H9 (cell line): Measurements from ENCODE around the gene COG6. TPM values are rescaled to one million over a fixed set of nuclear protein-coding genes. Genes with fewer than 3 reads are reported as not detected.

Experiments
- DNase-seq: peaks from one replicate; pipeline ENCODE4 v3.0.0-alpha.2; 2017
- H2AFZ ChIP-seq: one replicate; pipeline ENCODE4 v1.6.1; 2013; ENCODE audit warnings: mild to moderate bottlenecking, low read length, control low read depth, moderate library complexity
- H2AK5ac ChIP-seq: 2 replicates; pipeline ENCODE4 v1.6.1; 2013; ENCODE audit warnings: low read length, control low read depth, mixed read lengths; ENCODE audit not compliant: insufficient read length
- H2BK120ac ChIP-seq: one replicate; pipeline ENCODE4 v1.6.1; 2013; ENCODE audit warnings: low read depth, mild to moderate bottlenecking, low read length, control low read depth, inconsistent platforms; ENCODE audit not compliant: poor library complexity, severe bottlenecking
- H2BK12ac ChIP-seq: 2 replicates; pipeline ENCODE4 v1.6.1; 2013; ENCODE audit warnings: low read length, control low read depth, mixed read lengths, low read depth; ENCODE audit not compliant: insufficient read length
- H2BK15ac ChIP-seq: 2 replicates; pipeline ENCODE4 v1.6.1; 2013; ENCODE audit warnings: low read depth, low read length, control low read depth
- H2BK20ac ChIP-seq: one replicate; pipeline ENCODE4 v1.6.1; 2013; ENCODE audit warnings: low read depth, mild to moderate bottlenecking, low read length, control low read depth, inconsistent platforms; ENCODE audit not compliant: poor library complexity, severe bottlenecking
- H2BK5ac ChIP-seq: 2 replicates; pipeline ENCODE4 v1.6.1; 2013; ENCODE audit warnings: low read length, control low read depth, mixed read lengths; ENCODE audit not compliant: insufficient read length
- H3K14ac ChIP-seq: 2 replicates; pipeline ENCODE4 v1.6.1; 2013; ENCODE audit warnings: low read length, control low read depth; ENCODE audit not compliant: insufficient read depth
- H3K18ac ChIP-seq: 2 replicates; pipeline ENCODE4 v1.6.1; 2013; ENCODE audit warnings: low read depth, mild to moderate bottlenecking, mixed read lengths, low read length, control low read depth; ENCODE audit not compliant: insufficient read length
- H3K23ac ChIP-seq: 2 replicates; pipeline ENCODE4 v1.6.1; 2013; ENCODE audit warnings: low read length, control low read depth, mixed read lengths, low read depth; ENCODE audit not compliant: insufficient read length
- H3K23me2 ChIP-seq: 2 replicates; pipeline ENCODE4 v1.6.1; 2013; ENCODE audit warnings: low read depth, mild to moderate bottlenecking, mixed read lengths, low read length, control low read depth; ENCODE audit not compliant: insufficient read length, poor library complexity, severe bottlenecking
- H3K27ac ChIP-seq: 2 replicates; pipeline ENCODE4 v1.5.1; 2013; ENCODE audit warnings: low read length, control low read depth, mixed read lengths, low read depth; ENCODE audit not compliant: insufficient read length
- H3K27me3 ChIP-seq: 2 replicates; pipeline ENCODE4 v1.6.1; 2013; ENCODE audit warnings: low read length, control low read depth, inconsistent platforms; ENCODE audit not compliant: insufficient read depth
- H3K4ac ChIP-seq: 2 replicates; pipeline ENCODE4 v1.6.1; 2013; ENCODE audit warnings: low read depth, mild to moderate bottlenecking, control low read depth, inconsistent platforms, low read length, moderate library complexity
- H3K4me1 ChIP-seq: 2 replicates; pipeline ENCODE4 v1.6.1; 2013; ENCODE audit warnings: low read length, control low read depth, inconsistent platforms; ENCODE audit not compliant: insufficient read depth
- H3K4me2 ChIP-seq: 2 replicates; pipeline ENCODE4 v1.6.1; 2013; ENCODE audit warnings: low read length, control low read depth, mixed read lengths; ENCODE audit not compliant: insufficient read length, insufficient read depth
- H3K56ac ChIP-seq: 2 replicates; pipeline ENCODE4 v1.6.1; 2013; ENCODE audit warnings: low read depth, mild to moderate bottlenecking, mixed read lengths, low read length, control low read depth; ENCODE audit not compliant: insufficient read length
- H3K79me1 ChIP-seq: 2 replicates; pipeline ENCODE4 v1.6.1; 2013; ENCODE audit warnings: low read depth, mild to moderate bottlenecking, moderate library complexity, low read length, control low read depth, inconsistent platforms; ENCODE audit not compliant: insufficient read depth, poor library complexity, severe bottlenecking
- H3K79me2 ChIP-seq: 2 replicates; pipeline ENCODE4 v1.6.1; 2013; ENCODE audit warnings: low read length, control low read depth, inconsistent platforms; ENCODE audit not compliant: insufficient read depth
- H3K9ac ChIP-seq: 2 replicates; pipeline ENCODE4 v1.6.1; 2013; ENCODE audit warnings: low read length, control low read depth, mixed read lengths; ENCODE audit not compliant: insufficient read length; ENCODE audit errors: extremely low read depth
- H3K9me3 ChIP-seq: one replicate; pipeline ENCODE4 v1.6.1; 2013; ENCODE audit warnings: low read depth, low read length, inconsistent platforms; ENCODE audit not compliant: control insufficient read depth
- H3T11ph ChIP-seq: one replicate; pipeline ENCODE4 v1.6.1; 2013; ENCODE audit warnings: mild to moderate bottlenecking, low read length, control low read depth, inconsistent platforms
- H4K20me1 ChIP-seq: one replicate; pipeline ENCODE4 v1.6.1; 2013; ENCODE audit not compliant: control insufficient read depth, insufficient read length, insufficient read depth
- H4K5ac ChIP-seq: 2 replicates; pipeline ENCODE4 v1.6.1; 2013; ENCODE audit warnings: low read depth, mild to moderate bottlenecking, mixed read lengths, low read length, control low read depth; ENCODE audit not compliant: insufficient read length
- H4K8ac ChIP-seq: replicated peaks from 2 replicates; pipeline ENCODE4 v1.6.1; 2013; ENCODE audit warnings: low read length, control low read depth, mixed read lengths, low read depth; ENCODE audit not compliant: insufficient read length
- H4K91ac ChIP-seq: 2 replicates; pipeline ENCODE4 v1.6.1; 2013; ENCODE audit warnings: low read depth, mild to moderate bottlenecking, moderate library complexity, mixed read lengths, low read length, control low read depth; ENCODE audit not compliant: insufficient read length
- H3K27ac Mint-ChIP-seq, 3 experiments: 2 replicates in 2 of 3; 3 replicates in 1 of 3; pipeline ENCODE4 v1.8.0; 2020 to 2021; ENCODE audit warnings: mixed read lengths in 3 of 3, mild to moderate bottlenecking in 1 of 3, moderate library complexity in 1 of 3
- H3K27me3 Mint-ChIP-seq: 2 replicates; pipeline ENCODE4 v1.8.0; 2021; ENCODE audit warnings: low read depth, mild to moderate bottlenecking, moderate library complexity, mixed read lengths
- H3K36me3 Mint-ChIP-seq, 3 experiments: 2 replicates in 2 of 3; 3 replicates in 1 of 3; pipeline ENCODE4 v1.8.0; 2020 to 2021; ENCODE audit warnings: low read depth in 3 of 3, mixed read lengths in 3 of 3; ENCODE audit not compliant: insufficient read depth in 1 of 3
- H3K4me1 Mint-ChIP-seq, 2 experiments: 2 replicates each; pipeline ENCODE4 v1.8.0; 2020; ENCODE audit warnings: mixed read lengths in 2 of 2
- H3K4me3 Mint-ChIP-seq, 2 experiments: 2 replicates in 1 of 2; 3 replicates in 1 of 2; pipeline ENCODE4 v1.8.0; 2020 to 2021; ENCODE audit warnings: mild to moderate bottlenecking in 2 of 2, mixed read lengths in 2 of 2, moderate library complexity in 1 of 2
- H3K9me3 Mint-ChIP-seq, 2 experiments: 2 replicates in 1 of 2; 3 replicates in 1 of 2; pipeline ENCODE4 v1.8.0; 2020; ENCODE audit warnings: mild to moderate bottlenecking in 2 of 2, mixed read lengths in 2 of 2, moderate library complexity in 1 of 2
- CTCF ChIP-seq: fragments of 200-600 bp; sonication (generic); conservative IDR thresholded peaks from 3 replicates; pipeline ENCODE4 v1.8.0; 2021; ENCODE audit warnings: antibody characterized with exemption, mild to moderate bottlenecking
- WGBS: extraction: QIAGEN DNeasy Blood & Tissue Kit; methylation state at CpG from one replicate; pipeline ENCODE4 v1.1.7; 2013; ENCODE audit warnings: missing lambda C conversion rate, low lambda C conversion rate, mixed read lengths; ENCODE audit not compliant: insufficient read length; ENCODE audit errors: extremely low coverage; 5-methylcytosine and 5-hydroxymethylcytosine counted together
- total RNA-seq: library from RNA; stranded (reverse); gene quantifications from 2 replicates; pipeline ENCODE4 v1.2.1, GENCODE V29; 2021

Gene COG6
- total RNA-seq, 1 experiment from 2014 or later: 23.7 TPM

- Histone ChIP-seq H2AFZ (no peak overlapping the region), H4K20me1 (no peaks in the 10 kb centered on the region), H3K27me3 (no peaks in the 10 kb centered on the region)
These were observed 39.3 kb upstream of the COG6 start for GRCh38 chr13:39616087-39616694.

More at GRCh38 chr13:39616087-39616694, 39.3 kb upstream of the COG6 start:
- WGBS: no CpG with 5 or more reads among the region's 10 CpGs
- Mint-ChIP-seq H3K27ac (no peak overlapping the region), H3K9me3 (no peaks in the 10 kb centered on the region), H3K4me1 (peaks cover 2% of the 10 kb centered on the region in 2 experiments), H3K36me3 (no peaks in the 10 kb centered on the region), H3K4me3 (no peak overlapping the region), H3K27me3 (peaks cover 10% of the 10 kb centered on the region)
- no peak overlapping the region for H3K4me2 ChIP-seq
- no peak overlapping the region for H4K5ac ChIP-seq
- no peak overlapping the region for H3T11ph ChIP-seq
- H2BK120ac ChIP-seq: no peak overlapping the region
- no peak overlapping the region for H3K23ac ChIP-seq
- H2BK20ac ChIP-seq: no peak overlapping the region
- H3K9ac ChIP-seq: no peak overlapping the region
- no peak overlapping the region for H3K27ac ChIP-seq
- no peaks in the 10 kb centered on the region for H3K79me1 ChIP-seq
- H2AK5ac ChIP-seq: no peak overlapping the region
- H3K18ac ChIP-seq: no peak overlapping the region
- H4K8ac ChIP-seq: no peak overlapping the region
- H2BK12ac ChIP-seq: no peak overlapping the region
- peak; percentile 55 for DNase-seq
- no peak overlapping the region for H2BK5ac ChIP-seq
- H2BK15ac ChIP-seq: no peak overlapping the region
- H3K79me2 ChIP-seq: no peaks in the 10 kb centered on the region
- no peak overlapping the region for H3K56ac ChIP-seq
- peak; percentile 92 for TF ChIP-seq CTCF
- no peak overlapping the region for H3K14ac ChIP-seq
- H3K4ac ChIP-seq: no peak overlapping the region
- H3K9me3 ChIP-seq: no peaks in the 10 kb centered on the region
- H3K4me1 ChIP-seq: no peaks in the 10 kb centered on the region
- H3K23me2 ChIP-seq: no peaks in the 10 kb centered on the region
- H4K91ac ChIP-seq: no peak overlapping the region
